NOMO-1 treated with DMSO at 0.1 percent for 48 hours (cell line): ENCODE measurements around the gene ICAM3.
A peak's percentile ranks its signal among the peaks of the same experiment; 100 is the strongest.

Experiments used
- DNase-seq: peaks from one replicate; lab custom pipeline; 2025; ENCODE audit not compliant: unreplicated experiment; lab: John Stamatoyannopoulos, UW

ICAM3 gene

DNA sequence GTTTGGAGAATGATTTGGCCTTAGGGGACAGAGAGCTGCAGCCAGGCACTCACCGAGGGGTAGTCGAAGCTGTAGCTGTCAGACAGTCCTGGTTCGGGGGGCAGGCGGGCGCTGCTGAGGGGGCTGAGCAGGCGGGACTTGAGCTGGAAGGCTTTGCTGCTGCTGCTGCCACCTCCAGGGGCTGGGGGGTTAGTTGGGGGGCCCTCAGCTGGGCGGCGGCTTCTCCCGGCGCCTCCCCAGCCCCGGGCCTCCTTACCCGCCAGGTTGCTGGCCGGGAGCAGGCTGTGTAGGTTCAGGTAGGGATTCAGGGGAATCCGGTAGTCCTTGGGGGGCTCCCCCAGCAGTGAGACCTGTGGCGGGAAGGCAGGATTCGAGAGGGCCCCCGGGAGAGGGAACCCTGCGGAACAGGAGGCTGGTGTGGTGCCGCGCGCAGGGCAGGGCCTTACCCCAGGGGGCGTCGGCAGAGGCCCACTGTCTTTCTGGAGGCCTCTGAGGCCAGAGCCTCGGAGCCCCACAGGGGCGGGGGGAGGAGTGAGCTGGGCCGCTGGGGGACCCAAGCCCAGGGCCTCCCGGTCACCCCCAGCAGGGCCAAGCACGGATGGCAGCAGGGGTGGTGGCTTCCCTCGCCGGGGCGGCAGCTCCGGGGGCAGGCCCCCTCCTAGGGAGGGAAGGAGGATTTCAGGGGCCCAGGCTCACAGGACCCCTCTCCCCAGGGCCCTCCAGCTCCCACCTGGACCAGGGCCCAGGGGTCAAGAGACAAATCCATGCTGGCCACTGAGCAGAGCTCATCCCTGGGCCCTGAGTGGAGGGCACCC, 18.6 kb downstream of the ICAM3 start:
- no peak for DNase-seq

DNA sequence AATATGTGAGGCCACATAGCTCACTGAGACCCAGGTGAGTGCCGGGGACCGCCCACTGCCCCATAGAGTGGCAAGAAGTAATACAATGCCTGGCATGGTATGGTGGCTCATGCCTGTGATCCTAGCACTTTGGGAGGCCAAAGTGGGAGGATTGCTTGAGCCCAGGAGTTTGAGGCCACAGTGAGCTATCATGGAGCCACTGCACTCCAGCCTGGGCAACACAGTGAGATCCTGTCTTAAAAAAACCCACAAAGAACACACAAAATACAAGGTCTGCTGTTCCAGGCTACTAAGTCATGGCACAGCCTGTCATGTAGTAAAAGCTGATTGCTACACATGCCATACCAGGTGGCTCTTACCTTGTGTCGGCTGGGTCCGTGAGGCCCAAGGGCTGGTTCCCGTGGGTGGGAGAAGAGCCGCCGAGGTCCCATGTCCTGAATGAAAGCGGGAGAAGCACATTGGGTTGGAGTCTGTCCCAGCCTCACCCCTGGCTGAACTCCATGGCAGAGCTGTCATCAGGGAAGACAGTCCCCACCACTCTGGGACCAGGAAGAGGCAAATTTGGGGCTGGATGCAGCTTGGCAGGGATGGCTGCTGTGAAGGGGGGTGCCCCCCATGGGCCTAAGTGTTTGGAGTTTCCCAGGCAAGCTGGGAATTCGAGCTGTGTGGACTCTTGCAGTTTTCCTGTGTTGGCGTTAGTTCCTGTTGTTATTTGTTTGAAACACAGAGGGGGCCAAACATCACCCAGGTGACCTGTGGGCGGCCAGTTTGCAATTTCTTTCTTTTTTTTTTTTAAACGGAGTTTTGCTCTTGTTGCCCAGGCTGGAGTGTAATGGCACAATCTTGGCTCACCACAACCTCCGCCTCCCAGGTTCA, 20.4 kb downstream of the ICAM3 start:
- DNase-seq = no peak

DNA sequence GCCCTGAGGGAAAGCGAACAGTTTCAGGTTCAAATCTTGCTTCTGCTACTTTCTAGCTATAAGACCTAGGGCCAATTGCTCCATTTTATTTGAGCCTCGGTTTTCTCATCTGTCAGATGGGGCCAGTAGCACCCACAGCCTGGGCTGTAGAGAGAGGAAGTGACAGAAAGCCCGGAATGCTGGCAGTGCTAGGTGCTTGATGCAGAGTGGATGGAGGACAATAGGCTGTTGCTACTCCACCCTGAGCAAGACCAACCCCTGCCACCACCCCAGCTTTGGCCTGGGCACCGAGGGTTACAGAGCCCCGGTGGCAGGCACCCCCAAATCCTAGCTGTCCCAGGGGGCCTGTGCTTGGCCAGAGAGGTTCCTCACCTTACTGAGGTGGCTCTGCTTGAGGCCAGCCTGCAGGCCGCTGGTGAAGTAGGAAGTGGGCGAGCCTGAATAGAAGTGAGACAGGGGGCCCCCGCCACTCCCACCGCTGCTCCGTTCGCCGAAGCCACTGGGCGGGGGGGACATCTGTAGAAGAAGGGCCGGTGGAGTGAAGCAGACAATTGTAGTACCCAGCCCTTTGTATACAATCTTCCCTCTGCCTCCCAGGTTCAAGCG, 21.5 kb downstream of the ICAM3 start:
- DNase-seq = no peak

DNA sequence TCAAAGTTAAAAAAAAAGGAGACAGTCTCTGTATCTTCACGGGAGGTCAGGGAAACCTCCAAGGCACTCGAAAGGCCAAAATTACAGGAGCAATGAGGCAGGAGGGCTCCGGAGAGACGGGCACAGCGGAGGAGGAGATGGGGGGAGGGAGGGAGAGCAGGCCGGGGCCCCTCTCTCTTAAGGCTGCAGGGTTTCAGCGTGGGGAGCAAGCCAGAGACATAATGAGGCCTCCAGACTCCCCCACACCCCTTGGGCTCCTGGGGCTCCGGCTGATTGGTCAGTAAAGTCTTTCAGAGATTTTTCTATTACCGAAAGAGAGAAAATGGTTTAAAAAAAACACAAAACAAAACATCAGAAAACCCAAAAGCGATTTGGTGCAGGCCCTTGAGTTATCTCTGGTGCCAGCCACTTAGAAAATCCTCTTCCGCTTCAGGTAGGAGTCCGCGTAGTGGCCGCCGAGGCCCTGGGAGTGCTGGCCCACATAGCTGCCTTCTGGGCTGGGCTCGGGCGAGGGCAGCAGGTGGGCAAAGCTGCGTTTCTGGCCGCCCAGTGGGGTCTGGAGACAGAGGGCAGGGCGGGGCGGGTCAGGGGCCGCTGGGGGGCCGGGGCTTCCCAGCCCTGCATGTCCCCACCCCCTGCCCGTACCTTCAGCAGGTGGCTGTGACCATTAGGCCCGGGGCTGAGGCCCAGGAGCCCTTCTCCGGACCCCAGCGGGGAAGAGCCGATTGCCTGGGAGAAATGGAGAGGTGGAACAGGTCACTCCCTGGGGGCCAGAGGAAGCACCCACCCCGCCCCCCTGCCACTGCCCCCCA, 22.2 kb downstream of the ICAM3 start:
- no peak for DNase-seq

DNA sequence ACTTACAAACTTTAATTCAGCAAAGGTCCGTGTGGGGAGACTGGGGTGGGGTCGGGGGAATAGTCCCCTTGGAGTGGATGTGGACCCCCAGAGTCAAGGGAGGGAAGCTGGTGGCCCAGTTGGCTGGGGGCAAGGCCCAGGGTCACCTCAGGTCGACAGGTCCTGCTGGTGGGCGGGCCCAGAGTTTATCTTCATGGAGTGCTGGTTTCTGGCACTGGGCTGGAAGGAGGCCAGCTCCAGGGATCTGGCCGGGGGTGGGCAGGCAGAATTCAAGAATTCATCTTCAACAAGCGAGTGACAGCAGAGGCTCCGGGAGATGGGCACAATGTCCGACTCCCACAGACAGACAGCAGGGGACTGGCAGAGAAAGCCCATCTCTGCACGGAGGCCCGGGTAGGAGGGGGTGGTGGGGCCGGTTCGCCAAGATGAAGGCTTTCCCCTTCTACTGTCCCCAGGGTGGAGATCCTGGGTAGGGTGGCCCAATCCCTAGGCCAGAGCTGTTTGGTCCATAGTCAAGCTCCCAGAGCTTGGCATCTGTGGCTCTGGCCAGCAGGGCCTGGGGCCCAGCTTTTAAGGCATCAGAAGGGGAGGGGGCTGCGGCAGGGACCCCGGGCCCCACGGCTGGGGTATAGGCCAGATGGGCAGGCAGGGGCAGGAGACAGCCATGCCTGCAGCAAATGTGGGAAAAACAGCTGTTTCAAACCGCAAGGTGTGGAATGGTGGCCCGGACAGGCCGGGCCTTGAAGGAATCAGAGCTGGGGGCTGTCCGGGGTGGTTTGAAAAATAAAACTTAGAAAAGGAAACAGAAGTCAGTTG, 23.0 kb downstream of the ICAM3 start:
- no peak for DNase-seq

- peak; percentile 64 for DNase-seq
These were observed 23.8 kb downstream of the ICAM3 start, which contains the start of gene FDX2 for GRCh38 chr19:10315335-10316214. Gene FDX2 (minus strand): TSS chr19:10316015. CDS start chr19:10315996, 19 bp downstream.

GRCh38 chr19:10309423-10309822, 30.0 kb downstream of the ICAM3 start, which contains the start of gene ZGLP1:
Gene ZGLP1 (minus strand): TSS chr19:10309815.
- DNase-seq = no peak

DNA sequence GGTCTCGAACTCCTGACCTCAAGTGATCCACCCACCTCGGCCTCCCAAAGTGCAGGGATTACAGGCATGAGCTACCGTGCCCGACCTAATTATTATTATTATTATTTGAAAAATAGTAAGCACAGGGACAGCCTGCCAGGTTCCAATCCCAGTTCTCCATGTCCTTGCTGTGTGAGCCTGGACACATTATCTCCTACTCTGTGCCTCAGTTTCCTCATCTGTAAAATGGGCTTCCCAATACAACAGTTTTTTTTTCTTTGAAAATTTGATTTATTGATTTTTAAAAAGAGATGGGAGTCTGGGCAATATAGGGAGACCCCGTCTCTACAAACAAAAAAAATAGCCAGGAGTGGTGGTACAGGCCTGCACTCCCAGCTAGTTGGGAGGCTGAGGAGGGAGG, 33.1 kb downstream of the ICAM3 start:
- DNase-seq = no peak

DNA sequence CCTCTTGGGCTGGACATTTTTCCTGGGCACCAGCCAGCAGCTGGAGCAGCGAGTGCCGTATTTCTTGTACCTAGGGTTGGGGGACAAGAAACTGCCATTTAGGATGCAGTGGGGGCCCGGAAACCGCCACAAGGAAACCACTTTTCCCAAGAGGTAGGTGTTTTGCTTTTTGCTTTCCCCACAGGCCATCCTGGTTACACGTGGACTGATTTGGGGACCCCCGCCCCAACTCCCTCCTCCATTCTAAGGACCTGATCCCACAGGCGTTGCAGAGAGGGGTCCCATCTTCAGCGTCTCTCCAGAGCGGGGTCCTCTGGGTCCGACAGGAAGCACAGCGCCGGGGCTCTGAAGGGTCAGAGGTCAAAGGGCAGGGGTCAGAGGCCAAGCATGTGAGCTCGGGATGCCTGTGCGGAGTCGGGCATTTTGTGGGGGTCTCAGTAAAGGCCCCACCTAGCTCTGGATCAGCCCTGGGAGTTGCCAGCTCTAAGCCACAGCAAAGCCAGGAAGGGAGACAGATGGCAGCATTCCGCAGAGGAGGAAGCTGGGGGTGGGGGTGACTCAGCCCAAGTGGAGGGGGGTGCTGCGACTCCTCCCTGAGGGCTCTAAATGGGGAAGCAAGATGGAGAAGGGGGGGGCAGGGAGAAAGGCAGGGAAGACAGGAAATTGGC, 34.2 kb downstream of the ICAM3 start:
- peak; percentile 18 for DNase-seq

DNA sequence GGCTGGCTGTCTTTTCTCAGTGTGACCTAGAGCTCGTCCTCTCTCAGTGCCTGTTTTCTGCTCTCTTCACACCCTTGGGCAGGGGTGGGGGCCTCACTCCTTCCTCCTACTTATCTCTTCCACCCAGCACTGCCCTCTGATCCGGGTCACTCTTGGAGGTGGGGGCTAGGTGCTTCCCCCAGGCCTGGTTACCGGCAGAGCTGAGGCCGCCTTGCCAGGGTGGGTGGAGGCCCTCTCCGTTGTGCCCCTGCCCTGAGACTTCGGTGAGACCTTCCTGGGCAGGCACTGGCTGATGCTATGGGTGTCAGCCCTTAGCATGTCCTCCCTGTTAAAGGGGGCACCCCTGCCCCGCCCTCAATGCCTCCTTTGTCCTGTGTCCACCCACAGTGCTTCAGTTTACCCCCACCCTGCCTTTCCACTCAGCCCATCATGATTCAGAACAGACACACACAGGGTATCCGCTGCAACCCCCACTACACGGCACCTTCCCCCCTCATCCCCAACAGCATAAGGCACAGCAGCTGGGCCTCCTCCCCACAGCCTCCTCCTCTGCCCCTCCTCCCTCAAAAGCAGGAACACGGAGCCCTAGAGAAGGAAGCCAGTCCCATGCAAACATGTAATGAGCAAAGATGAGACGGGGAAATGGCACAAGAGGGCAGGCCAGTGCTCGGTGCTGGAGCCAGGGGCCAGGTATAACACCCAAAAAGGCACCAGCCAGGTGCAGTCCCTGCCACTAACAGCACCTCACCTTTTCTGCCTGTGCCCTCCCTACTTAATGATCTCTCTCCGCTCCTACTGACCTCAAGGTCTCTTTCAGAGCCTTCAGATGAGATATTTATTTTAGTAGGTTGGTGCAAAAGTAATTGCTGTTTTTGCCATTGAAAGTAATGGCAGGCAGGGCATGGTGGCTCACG, 39.6 kb downstream of the ICAM3 start:
- DNase-seq = peak; percentile 28

GRCh38 chr19:10295847-10296591, 43.4 kb downstream of the ICAM3 start:
- no peak for DNase-seq

GRCh38 chr19:10295305-10295846, 44.0 kb downstream of the ICAM3 start:
- peak; percentile 52 for DNase-seq

DNA sequence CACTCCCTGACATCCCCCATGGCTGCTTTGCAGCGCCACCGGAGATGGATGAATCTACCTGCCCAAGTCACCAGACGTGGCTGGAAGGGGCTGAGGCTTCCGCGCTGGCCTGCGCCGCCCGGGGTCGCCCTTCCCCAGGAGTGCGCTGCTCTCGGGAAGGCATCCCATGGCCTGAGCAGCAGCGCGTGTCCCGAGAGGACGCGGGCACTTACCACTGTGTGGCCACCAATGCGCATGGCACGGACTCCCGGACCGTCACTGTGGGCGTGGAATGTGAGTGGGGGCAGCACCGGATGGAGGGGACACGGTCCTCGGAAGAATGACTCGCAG, 45.1 kb downstream of the ICAM3 start:
- no peak for DNase-seq

DNA sequence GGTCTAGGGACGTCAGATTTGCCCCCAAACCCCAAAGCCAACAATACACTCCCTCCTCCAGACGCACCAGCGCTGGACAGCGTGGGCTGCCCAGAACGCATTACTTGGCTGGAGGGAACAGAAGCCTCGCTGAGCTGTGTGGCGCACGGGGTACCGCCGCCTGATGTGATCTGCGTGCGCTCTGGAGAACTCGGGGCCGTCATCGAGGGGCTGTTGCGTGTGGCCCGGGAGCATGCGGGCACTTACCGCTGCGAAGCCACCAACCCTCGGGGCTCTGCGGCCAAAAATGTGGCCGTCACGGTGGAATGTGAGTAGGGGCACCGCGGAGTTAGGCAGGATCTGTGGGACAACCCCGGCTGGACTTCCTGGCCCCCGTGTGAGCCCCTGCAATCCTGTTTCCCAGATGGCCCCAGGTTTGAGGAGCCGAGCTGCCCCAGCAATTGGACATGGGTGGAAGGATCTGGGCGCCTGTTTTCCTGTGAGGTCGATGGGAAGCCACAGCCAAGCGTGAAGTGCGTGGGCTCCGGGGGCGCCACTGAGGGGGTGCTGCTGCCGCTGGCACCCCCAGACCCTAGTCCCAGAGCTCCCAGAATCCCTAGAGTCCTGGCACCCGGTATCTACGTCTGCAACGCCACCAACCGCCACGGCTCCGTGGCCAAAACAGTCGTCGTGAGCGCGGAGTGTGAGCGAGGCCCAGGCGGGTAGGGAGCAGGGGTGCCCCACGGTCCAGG, 45.6 kb downstream of the ICAM3 start:
- DNase-seq = no peak

GRCh38 chr19:10292789-10293636, 46.4 kb downstream of the ICAM3 start:
- no peak for DNase-seq
